ENCODE measurements around the gene B4GALT2.

Gene B4GALT2, protein sequence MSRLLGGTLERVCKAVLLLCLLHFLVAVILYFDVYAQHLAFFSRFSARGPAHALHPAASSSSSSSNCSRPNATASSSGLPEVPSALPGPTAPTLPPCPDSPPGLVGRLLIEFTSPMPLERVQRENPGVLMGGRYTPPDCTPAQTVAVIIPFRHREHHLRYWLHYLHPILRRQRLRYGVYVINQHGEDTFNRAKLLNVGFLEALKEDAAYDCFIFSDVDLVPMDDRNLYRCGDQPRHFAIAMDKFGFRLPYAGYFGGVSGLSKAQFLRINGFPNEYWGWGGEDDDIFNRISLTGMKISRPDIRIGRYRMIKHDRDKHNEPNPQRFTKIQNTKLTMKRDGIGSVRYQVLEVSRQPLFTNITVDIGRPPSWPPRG

DNA sequence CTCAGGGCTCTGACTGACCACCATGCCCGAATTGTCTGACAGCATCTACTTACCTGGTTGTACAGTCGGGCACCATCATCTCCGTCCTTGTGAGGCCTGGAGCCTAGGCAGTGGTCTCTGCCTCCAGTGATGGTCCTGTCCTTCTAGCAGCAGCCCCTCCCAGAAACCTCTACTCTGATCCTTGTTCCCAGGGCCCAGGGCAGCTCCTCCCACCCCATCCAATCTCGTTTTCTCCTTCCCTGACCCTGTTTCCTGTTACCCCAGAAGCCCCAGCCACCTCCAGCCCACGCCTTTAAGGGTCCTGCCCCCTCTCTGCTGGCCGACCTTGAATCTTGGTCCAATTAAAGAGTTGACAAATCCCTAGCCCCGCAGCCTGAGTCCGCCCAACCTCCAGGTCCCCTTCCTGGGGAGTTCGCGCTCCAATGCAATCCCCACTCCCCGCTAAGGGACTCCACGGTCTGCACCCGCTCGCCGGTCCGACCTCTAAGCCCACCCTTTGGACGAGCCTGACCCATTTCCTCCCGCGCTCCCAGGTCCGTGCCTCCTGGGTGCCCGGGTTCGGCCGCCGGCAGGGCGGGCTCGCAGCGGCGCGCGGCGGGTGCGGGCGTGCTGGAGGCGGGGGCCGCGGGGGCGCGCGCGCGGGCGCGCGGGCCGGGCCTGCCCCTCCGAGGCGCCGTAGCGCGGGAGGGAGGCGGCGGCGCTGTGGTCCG lies at the start of gene B4GALT2:
Gene B4GALT2 (plus strand): TSS at position 660 of the 710 bp plus-strand sequence. CDS start 1,951 bp downstream, outside the sequence.
- no peak for DNase-seq (ENCODE audit: extremely low read depth in 1 of 2, low read depth in 1 of 2)

DNA sequence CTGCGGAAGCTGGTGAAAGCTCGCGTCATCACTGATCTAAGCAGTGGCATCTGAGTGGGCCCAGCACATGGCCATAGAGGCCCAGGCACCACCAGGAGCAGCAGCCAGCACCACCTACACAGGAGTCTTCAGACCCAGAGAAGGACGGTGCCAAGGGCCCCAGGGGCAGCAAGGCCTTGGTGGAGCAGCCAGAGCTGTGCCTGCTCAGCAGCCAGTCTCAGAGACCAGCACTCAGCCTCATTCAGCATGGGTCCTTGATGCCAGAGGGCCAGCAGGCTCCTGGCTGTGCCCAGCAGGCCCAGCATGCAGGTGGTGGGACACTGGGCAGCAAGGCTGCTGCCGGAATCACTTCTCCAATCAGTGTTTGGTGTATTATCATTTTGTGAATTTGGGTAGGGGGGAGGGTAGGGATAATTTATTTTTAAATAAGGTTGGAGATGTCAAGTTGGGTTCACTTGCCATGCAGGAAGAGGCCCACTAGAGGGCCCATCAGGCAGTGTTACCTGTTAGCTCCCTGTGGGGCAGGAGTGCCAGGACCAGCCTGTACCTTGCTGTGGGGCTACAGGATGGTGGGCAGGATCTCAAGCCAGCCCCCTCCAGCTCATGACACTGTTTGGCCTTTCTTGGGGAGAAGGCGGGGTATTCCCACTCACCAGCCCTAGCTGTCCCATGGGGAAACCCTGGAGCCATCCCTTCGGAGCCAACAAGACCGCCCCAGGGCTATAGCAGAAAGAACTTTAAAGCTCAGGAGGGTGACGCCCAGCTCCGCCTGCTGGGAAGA lies 48.7 kb upstream of the B4GALT2 start:
- no peak for DNase-seq (ENCODE audit: extremely low read depth in 1 of 2, low read depth in 1 of 2)

DNA sequence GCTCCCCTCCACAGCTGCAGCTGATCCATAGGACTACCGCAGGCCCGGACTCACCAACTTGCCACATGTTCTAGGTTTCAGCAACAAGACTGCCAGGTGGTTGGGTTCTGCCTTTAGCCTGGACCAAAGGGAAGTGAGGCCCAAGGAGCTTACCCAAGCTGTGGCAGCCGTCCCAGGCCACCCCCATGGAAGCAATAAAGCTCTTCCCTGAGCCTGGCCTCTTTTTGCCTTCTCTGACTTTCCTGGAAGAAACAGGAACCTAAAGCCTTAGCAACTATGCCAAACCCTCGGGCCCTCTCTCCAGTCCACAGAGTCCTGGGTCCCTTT lies 48.1 kb upstream of the B4GALT2 start:
- DNase-seq (ENCODE audit: extremely low read depth in 1 of 2, low read depth in 1 of 2), result no peak

DNA sequence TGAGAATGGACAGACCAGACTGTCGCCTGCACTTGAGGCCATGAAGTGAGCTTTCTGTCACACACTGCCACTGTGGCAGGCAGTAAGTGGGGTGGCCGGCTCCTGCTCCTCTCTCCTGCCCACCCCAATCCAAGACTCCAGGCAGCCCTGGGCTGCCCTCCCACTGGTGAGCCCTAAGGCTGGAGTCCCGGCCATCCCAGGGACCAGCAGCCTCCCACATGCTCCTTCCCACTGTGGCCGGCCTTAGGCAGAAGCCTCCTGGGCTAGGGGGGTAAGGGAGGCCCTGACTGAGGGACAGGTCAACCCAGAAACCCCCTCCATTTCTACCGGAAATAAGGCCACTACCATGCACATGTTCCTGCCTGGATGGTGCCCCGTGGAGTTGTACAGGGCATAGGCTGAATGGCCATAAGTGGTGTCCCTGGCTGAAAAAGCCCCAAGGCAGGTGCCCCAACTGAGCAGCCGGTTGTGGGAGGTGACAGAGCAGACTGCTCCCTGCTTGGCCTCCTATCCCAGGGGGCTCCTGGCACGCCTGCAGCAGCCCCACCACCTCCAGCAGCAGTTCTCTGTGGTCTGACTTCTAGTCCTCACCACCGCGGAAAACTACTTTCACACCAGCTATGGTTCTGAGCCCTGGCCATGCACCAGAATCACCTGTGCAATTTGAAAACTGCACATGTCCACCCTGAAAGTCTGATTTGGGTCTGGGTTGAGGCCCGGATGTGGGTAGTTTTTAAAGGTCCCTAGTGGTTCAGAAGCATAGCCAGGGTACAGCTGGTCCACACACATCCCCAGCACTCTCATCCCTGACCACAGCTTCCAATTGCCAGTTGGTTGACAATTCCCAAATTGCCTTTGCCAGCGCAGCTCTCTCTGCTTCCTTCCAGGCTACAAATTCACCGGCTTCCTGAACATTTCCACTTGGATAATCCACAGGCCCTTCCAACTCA lies 47.0 kb upstream of the B4GALT2 start:
- no peak for DNase-seq (ENCODE audit: extremely low read depth in 1 of 2, low read depth in 1 of 2)

DNA sequence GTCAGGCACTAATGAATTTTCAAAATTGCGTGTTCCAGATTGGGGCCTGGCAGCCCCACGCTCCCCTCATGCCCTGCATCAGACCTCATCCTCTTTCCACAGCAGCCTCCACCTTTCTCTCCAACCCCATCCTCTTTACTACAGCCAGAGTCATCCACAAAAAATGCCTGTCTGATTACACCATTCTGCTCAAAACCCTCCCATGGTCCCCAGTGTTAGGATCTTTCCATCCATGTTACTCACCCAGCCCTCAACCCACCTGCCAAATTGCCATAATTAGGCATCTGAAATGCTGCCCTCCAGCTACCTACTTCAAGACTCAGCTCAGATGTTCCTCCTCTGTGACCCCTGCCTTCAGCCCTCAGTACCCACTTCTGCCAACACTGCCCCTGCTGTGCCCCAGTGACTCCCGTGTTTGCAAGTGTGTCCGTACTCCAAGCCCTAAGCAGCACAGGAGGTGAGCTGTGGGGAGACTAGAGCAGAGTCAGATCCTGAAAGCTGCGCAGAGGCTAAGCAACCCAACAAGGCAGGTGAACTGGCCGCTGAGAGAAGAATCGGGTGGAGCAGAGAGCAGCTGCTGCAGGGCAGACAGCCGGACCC lies 46.1 kb upstream of the B4GALT2 start:
- DNase-seq (ENCODE audit: extremely low read depth in 1 of 2, low read depth in 1 of 2), result no peak

DNA sequence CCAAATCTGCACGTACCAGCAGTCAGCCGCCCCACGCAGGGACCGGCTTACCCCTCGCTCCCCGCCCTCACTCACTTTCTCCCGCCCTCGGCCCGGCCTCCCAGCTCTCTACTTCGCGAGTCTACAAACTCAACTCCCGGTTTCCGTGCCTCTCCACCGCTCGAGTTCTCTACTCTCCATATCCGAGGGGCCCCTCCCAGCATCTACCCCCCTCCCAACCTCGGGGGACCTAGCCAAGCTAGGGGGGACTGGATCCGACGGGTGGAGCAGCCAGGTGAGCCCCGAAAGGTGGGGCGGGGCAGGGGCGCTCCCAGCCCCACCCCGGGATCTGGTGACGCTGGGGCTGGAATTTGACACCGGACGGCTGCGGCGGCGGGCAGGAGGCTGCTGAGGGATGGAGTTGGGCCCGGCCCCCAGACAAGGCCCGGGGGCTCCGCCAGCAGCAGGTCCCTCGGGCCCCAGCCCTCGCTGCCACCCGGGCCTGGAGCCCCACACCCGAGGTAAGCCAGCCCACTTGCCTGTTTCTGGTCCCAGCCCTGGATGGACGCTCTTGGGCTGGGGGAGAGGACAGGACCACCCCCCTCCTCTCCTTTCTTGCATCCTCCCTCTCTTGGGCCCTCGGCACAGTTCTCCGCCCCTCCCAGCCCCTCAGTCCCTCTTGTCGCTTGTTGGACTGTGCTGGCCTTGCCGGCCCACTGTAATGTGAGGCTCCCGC lies 45.5 kb upstream of the B4GALT2 start, which contains the start of gene ARTN:
Gene ARTN (plus strand): TSS at position 416 of the 715 bp plus-strand sequence. CDS start 1,856 bp downstream, outside the sequence.
- DNase-seq (ENCODE audit: extremely low read depth in 1 of 2, low read depth in 1 of 2), result no peak

DNA sequence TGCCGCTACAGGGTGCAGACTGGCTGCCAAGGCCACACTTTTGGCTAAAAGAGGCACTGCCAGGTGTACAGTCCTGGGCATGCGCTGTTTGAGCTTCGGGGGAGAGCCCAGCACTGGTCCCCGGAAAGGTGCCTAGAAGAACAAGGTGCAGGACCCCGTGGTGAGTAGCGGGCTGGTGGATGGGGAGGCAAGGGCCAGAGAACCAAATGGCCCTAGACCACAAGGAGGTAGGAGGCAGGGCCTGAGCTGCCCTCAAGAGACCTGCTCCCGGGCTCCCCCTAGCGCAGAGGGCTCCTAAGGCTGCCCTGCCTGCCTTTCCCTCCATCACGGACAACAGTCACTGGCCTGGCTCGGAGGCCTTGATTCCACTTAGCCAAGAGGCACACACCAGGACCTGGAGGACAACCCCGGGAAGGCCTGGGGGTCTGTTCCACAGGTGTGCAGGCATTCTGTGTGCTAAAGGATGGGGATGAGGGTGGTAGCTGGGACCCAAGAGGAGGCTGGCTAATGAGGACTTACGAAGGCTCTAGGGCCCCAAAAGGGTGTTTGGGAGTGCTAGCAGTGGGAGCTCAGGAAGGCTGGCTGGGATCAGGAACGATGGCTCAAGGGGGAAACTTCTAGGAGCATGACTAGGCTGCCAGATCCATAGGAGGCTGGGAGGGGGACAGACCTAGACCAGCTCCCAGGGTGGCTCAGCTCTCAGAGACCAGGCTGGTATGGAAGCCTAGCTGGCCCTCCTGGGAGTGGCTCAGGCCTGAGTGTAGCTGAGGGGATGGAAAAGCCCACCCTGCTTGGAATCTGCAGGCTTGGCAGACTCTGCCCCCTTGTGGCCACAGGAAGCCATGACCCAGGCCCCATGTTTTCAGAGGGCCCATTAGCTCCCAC lies 44.7 kb upstream of the B4GALT2 start:
- DNase-seq (ENCODE audit: extremely low read depth in 1 of 2, low read depth in 1 of 2), result peak in 1 of 2 donors; percentile 34

DNA sequence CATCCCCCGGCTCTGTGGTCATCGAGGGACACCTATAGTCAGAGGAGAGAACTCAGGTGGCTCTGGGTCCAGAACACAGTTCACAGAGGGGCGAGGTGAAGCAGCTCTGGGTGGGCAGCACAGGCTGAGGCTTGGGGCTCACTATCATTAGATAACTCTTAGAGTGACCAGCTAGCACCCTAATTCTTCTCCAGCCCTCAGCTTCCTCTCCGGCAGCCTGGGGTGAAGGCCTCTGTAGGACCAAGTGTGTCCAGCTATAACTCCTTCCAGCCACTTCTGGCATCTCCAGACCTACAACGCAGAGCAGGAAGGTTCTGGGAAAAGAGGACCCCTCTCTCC lies 44.1 kb upstream of the B4GALT2 start:
- no peak for DNase-seq (ENCODE audit: extremely low read depth in 1 of 2, low read depth in 1 of 2)

DNA sequence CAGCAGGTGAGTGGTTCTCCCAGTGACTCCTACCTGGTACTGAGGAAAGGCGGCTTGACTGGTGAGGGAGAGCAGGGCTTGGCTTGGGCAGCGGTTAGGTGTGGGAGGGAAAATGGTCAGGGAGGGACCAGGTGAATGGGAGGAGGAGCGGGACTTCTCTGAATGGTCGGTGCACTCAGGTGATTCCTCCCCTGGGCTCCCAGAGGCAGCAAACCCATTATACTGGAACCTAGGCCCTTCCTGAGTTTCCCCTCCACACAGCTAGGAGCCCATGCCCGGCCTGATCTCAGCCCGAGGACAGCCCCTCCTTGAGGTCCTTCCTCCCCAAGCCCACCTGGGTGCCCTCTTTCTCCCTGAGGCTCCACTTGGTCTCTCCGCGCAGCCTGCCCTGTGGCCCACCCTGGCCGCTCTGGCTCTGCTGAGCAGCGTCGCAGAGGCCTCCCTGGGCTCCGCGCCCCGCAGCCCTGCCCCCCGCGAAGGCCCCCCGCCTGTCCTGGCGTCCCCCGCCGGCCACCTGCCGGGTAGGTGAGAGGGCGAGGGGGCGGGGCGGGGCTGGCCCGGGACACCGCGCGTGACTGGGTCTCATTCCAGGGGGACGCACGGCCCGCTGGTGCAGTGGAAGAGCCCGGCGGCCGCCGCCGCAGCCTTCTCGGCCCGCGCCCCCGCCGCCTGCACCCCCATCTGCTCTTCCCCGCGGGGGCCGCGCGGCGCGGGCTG lies 43.1 kb upstream of the B4GALT2 start:
- no peak for DNase-seq (ENCODE audit: extremely low read depth in 1 of 2, low read depth in 1 of 2)

DNA sequence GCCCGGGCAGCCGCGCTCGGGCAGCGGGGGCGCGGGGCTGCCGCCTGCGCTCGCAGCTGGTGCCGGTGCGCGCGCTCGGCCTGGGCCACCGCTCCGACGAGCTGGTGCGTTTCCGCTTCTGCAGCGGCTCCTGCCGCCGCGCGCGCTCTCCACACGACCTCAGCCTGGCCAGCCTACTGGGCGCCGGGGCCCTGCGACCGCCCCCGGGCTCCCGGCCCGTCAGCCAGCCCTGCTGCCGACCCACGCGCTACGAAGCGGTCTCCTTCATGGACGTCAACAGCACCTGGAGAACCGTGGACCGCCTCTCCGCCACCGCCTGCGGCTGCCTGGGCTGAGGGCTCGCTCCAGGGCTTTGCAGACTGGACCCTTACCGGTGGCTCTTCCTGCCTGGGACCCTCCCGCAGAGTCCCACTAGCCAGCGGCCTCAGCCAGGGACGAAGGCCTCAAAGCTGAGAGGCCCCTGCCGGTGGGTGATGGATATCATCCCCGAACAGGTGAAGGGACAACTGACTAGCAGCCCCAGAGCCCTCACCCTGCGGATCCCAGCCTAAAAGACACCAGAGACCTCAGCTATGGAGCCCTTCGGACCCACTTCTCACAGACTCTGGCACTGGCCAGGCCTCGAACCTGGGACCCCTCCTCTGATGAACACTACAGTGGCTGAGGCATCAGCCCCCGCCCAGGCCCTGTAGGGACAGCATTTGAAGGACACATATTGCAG lies 42.4 kb upstream of the B4GALT2 start:
- no peak for DNase-seq (ENCODE audit: extremely low read depth in 1 of 2, low read depth in 1 of 2)

DNA sequence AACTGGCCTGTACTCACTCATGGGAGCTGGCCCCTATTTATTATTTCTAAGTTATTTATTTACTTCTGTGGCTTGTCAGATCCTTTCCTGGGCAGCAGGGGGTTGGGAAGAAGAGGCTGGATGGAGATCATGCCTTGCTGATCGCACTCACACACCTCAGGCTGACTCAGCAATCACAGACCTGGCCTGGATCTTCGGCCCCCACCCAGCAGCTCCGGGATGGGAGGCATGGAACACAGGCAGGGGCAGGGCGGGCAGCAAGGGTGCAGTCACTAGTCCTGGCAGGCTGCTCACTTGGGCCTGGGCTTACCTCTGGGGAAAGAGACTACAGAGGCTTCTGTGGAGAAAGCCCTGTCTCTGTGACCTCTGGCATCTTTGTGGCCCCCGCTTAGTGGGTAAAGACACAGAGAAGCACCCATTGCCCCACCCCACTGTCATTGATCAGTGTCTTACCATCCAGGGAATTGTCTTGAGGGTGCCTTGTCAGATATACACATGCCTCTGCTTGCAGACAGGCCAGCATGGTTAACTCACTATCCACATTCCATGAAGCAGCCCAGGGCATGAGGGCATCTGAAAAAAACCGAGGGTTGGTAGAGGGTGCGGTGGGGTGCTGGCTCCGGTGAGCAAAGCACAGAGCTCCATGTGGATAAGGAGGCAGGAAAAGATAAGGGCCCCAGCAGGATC lies 41.7 kb upstream of the B4GALT2 start:
- DNase-seq (ENCODE audit: extremely low read depth in 1 of 2, low read depth in 1 of 2), result no peak

DNA sequence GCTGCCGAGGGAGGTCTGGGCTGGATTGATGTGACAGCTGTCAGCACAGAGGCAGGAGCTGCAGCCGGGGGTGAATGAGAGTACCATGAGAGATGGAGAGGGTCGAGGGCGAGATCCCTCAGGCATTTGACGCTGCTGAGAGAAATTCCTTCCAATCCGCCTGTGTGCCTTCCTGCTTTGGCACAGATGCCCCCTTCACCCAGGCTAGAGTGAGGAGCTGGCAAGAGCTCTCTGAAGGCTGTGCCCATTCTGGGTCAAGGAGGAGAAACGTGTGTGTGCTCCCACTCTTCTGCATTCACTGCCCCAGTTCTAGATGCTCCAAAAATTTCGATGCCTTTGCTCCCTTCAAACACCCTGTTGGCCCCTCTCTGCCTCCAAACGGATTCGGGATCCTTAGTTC lies 40.6 kb upstream of the B4GALT2 start:
- no peak for DNase-seq (ENCODE audit: extremely low read depth in 1 of 2, low read depth in 1 of 2)

DNA sequence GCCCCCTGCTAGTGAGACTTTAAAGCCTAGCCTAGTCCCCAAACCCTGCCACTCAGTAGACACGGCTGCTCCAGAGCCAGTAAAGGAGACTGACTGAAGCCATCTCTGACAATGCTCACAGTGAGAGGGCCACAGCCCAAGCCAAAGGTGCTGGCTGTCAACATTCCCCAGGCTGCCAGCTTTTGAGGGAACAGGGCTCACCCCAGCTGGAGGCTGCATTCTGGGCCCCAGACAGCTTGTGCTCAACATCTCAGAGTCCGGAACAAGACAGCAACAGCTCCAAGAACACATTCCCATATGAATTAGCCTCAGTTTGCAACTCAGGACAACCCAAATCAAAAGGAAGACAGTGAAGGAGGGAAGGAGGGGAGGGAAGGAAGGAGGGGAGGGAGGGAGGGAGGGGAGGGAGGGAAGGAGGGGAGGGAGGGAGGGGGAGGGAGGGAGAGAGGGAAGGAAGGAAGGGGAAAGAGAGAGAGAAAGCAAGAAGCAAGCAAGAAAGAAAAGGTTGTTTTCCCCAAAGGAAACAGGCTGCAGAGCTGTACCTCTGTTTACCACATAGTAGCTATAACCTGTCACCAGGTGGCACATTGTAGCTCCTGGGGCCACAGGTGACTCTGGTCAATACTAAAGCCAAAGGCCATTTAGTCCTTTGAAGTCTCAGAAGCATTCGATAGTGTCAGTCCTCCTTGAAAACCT lies 40.0 kb upstream of the B4GALT2 start:
- no peak for DNase-seq (ENCODE audit: extremely low read depth in 1 of 2, low read depth in 1 of 2)

DNA sequence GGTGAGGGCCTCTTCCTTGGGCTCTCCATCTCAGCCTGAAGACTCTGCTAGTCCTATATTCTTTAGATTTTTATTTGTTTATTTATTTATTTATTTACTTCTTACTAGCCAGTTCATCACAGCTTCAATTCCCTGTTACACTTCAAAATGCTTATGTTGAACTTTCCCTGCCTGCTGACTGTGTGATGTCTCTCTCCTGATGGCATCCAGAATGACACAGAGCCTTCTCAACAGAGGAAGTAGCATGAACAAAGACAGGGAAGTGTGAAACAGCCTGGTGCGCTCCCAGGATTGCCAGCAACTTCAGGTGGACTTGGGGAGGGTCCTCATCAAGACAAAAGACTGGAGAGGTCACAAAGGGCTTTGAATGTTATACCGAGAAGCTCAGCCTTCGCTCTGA lies 36.6 kb upstream of the B4GALT2 start:
- no peak for DNase-seq (ENCODE audit: extremely low read depth in 1 of 2, low read depth in 1 of 2)

DNA sequence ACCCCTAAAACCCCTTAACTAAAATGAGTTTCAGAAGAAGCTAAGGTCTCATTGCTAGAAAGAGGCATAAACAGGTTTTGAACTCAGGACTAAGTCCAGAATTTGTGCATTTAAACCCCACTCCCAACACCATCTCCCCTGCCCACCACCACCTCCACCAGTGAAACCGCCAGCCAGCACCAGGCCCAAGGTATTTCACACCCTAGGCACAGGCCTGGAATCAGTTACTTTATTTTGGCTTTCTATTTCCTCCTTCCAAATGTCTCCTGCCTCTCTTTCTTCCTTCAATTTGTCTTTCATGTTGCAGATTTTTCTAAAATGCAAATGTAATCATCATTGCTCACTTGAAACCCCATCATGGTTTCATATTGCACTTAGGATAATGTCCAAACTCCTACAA lies 34.1 kb upstream of the B4GALT2 start:
- DNase-seq (ENCODE audit: extremely low read depth in 1 of 2, low read depth in 1 of 2), result no peak

DNA sequence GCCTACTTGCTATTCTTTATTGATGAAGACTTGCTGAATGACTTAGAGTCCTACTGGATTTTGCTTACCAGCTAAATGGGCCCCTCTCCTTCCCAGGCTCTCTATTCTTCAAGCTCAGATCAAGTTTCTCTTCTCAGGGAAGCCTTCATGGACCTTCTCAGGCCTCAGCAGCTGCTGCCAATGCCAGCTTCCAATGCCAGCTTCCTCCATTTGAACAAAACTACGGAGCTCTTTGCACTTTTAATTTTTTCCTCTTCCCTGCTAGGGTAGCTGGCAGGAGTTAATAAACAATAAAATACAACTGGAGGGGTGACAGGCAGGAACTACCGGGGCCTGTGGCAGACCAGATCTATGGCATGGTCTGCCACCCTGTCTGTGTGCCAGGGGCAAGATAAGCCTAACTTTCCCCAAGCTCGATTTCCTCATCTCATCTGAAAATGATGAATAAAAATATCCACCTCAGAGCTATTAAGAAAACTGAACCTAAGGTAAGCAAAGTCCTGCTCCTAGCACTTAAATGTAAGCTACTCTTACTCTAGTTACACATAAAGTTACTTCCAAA lies 33.3 kb upstream of the B4GALT2 start:
- DNase-seq (ENCODE audit: extremely low read depth in 1 of 2, low read depth in 1 of 2), result no peak
